GM12892 (cell line): Measurements from ENCODE around the gene PDLIM1.
A peak's percentile ranks its signal among the peaks of the same experiment; 100 is the strongest.

Experiments used
- DNase-seq: peaks from one replicate; pipeline ENCODE4 v3.0.0; 2011; ENCODE audit not compliant: insufficient read length
- FAIRE-seq: peaks from 2 replicates; lab custom pipeline; 2011; peaks lifted over from hg19 to GRCh38; lab: Jason Lieb, UNC
- POLR2A ChIP-seq: IDR thresholded peaks from 2 replicates; pipeline ENCODE4 v1.6.1; 2011; ENCODE audit warnings: low read depth, low read length, control low read depth
- POLR2AphosphoS5 ChIP-seq: IDR thresholded peaks from 2 replicates; pipeline ENCODE4 v1.6.1; 2011; ENCODE audit warnings: low read depth, low read length, control low read depth
- TAF1 ChIP-seq: IDR thresholded peaks from 2 replicates; pipeline ENCODE4 v1.6.1; 2011; ENCODE audit warnings: low read depth, mild to moderate bottlenecking, control low read depth, low read length, borderline replicate concordance

The PDLIM1 gene

GRCh38 chr10:95284807-95285206 lies 6.0 kb downstream of the PDLIM1 start:
- FAIRE-seq (no peak), DNase-seq (no peak)
- no peak for TF ChIP-seq TAF1
- no peak for TF ChIP-seq POLR2AphosphoS5
- TF ChIP-seq POLR2A: no peak

GRCh38 chr10:95282107-95282506 lies 8.7 kb downstream of the PDLIM1 start:
- FAIRE-seq: no peak
- no peak for DNase-seq
- no peak for TF ChIP-seq POLR2AphosphoS5
- TF ChIP-seq POLR2A: no peak
- no peak for TF ChIP-seq TAF1

- FAIRE-seq: no peak
- TF ChIP-seq POLR2AphosphoS5 (no peak), POLR2A (no peak), TAF1 (no peak)
- no peak for DNase-seq
Measured at GRCh38 chr10:95281206-95281605, 9.6 kb downstream of the PDLIM1 start.

- no peak for FAIRE-seq
- TF ChIP-seq POLR2A (no peak), POLR2AphosphoS5 (no peak), TAF1 (no peak)
- no peak for DNase-seq
Measured at GRCh38 chr10:95280637-95281036, 10.2 kb downstream of the PDLIM1 start.

- DNase-seq (no peak), FAIRE-seq (no peak)
- TF ChIP-seq POLR2A: no peak
- no peak for TF ChIP-seq TAF1
- no peak for TF ChIP-seq POLR2AphosphoS5
Measured at GRCh38 chr10:95279042-95279820, 11.6 kb downstream of the PDLIM1 start.

GRCh38 chr10:95278061-95278988 lies 12.5 kb downstream of the PDLIM1 start:
- FAIRE-seq (no peak), DNase-seq (no peak)
- TF ChIP-seq POLR2AphosphoS5 (no peak), POLR2A (no peak), TAF1 (no peak)

GRCh38 chr10:95277614-95278013 lies 13.2 kb downstream of the PDLIM1 start:
- FAIRE-seq: peak; percentile 40
- no peak for TF ChIP-seq POLR2A
- TF ChIP-seq TAF1: no peak
- TF ChIP-seq POLR2AphosphoS5: no peak
- DNase-seq: no peak

GRCh38 chr10:95277201-95277570 lies 13.6 kb downstream of the PDLIM1 start:
- no peak for FAIRE-seq
- TF ChIP-seq POLR2AphosphoS5 (no peak), TAF1 (no peak), POLR2A (no peak)
- DNase-seq: no peak

- DNase-seq (no peak), FAIRE-seq (no peak)
- TF ChIP-seq POLR2A (no peak), TAF1 (no peak), POLR2AphosphoS5 (no peak)
Measured at GRCh38 chr10:95276367-95277200, 14.2 kb downstream of the PDLIM1 start.

GRCh38 chr10:95275726-95276366 lies 15.0 kb downstream of the PDLIM1 start:
- DNase-seq (no peak), FAIRE-seq (no peak)
- TF ChIP-seq POLR2AphosphoS5 (no peak), POLR2A (no peak), TAF1 (no peak)

GRCh38 chr10:95273393-95274312 lies 17.1 kb downstream of the PDLIM1 start:
- no peak for DNase-seq
- TF ChIP-seq TAF1: no peak
- no peak for TF ChIP-seq POLR2AphosphoS5
- no peak for TF ChIP-seq POLR2A
- FAIRE-seq: no peak
